ENCODE measurements around the gene EIF4E1B. TPM values are rescaled to one million over a fixed set of nuclear protein-coding genes. Genes with fewer than 3 reads are reported as not detected.

Gene EIF4E1B
- total RNA-seq, 1 donor from 2014 or later = not detected

GRCh38 chr5:176601901-176602482 lies 28.5 kb upstream of the EIF4E1B start:
- H3K9me3 ChIP-seq (replicated peaks) = no peaks in the 10 kb centered on the region
- H3K4me3 ChIP-seq = no peak overlapping the region
- no peak overlapping the region for H3K27ac ChIP-seq (replicated peaks)
- no peak for DNase-seq
- H3K36me3 ChIP-seq = no peaks in the 10 kb centered on the region
- intact Hi-C loops (cut with micrococcal nuclease) = no loop called here
- H3K4me1 ChIP-seq = peaks cover 5% of the 10 kb centered on the region
- TF ChIP-seq, protein P1, sequence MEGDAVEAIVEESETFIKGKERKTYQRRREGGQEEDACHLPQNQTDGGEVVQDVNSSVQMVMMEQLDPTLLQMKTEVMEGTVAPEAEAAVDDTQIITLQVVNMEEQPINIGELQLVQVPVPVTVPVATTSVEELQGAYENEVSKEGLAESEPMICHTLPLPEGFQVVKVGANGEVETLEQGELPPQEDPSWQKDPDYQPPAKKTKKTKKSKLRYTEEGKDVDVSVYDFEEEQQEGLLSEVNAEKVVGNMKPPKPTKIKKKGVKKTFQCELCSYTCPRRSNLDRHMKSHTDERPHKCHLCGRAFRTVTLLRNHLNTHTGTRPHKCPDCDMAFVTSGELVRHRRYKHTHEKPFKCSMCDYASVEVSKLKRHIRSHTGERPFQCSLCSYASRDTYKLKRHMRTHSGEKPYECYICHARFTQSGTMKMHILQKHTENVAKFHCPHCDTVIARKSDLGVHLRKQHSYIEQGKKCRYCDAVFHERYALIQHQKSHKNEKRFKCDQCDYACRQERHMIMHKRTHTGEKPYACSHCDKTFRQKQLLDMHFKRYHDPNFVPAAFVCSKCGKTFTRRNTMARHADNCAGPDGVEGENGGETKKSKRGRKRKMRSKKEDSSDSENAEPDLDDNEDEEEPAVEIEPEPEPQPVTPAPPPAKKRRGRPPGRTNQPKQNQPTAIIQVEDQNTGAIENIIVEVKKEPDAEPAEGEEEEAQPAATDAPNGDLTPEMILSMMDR (IDR thresholded peaks at IDR 0.05; ENCODE audit: borderline replicate concordance) = no peak
- peaks cover 43% of the 10 kb centered on the region for H3K27me3 ChIP-seq (ENCODE audit: low read depth)

DNA sequence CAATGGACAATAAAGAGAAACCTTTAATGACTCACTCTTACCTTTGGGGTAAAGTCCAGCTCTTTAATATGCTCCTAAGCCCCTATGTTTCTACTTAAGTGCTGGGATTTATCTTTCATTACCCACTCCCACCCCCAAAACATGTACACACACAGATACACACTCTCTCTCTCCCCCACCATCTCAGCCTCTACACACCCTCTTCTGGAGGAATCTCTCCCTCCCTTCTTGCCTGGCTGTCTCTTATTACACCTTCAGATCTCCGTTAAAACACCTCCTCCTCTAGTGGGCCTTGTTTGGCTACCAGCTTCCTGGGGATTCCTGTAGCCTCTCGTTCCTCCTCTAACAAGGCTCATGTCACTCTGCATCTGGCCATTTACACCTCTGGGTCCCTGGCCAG lies 27.4 kb upstream of the EIF4E1B start:
- intact Hi-C loops (cut with micrococcal nuclease) = no loop called here
- Histone ChIP-seq H3K36me3 (no peaks in the 10 kb centered on the region), H3K4me3 (no peak overlapping the region), H3K9me3 (replicated peaks) (no peaks in the 10 kb centered on the region), H3K4me1 (no peaks in the 10 kb centered on the region), H3K27me3 (ENCODE audit: low read depth) (peaks cover 37% of the 10 kb centered on the region), H3K27ac (replicated peaks) (no peak overlapping the region)
- TF ChIP-seq, protein P1 (IDR thresholded peaks at IDR 0.05; ENCODE audit: borderline replicate concordance) = no peak
- no peak for DNase-seq

GRCh38 chr5:176606032-176606431 lies 24.4 kb upstream of the EIF4E1B start:
- intact Hi-C loops (cut with micrococcal nuclease) = no loop called here

GRCh38 chr5:176606875-176607274 lies 23.6 kb upstream of the EIF4E1B start:
- intact Hi-C loops (cut with micrococcal nuclease) = no loop called here

More at GRCh38 chr5:176606032-176606431, 24.4 kb upstream of the EIF4E1B start:
- Histone ChIP-seq H3K9me3 (replicated peaks) (no peaks in the 10 kb centered on the region), H3K27ac (replicated peaks) (no peak overlapping the region), H3K4me1 (peaks cover 16% of the 10 kb centered on the region), H3K27me3 (ENCODE audit: low read depth) (peaks cover 45% of the 10 kb centered on the region), H3K4me3 (no peak overlapping the region), H3K36me3 (no peaks in the 10 kb centered on the region)
- TF ChIP-seq, protein P1 (IDR thresholded peaks at IDR 0.05; ENCODE audit: borderline replicate concordance) = no peak
- DNase-seq = no peak

GRCh38 chr5:176608142-176608705 lies 22.3 kb upstream of the EIF4E1B start:
- TF ChIP-seq, protein P1 (IDR thresholded peaks at IDR 0.05; ENCODE audit: borderline replicate concordance) = no peak
- H3K4me1 ChIP-seq = peaks cover 16% of the 10 kb centered on the region
- no peak overlapping the region for H3K4me3 ChIP-seq
- DNase-seq = no peak
- intact Hi-C loops (cut with micrococcal nuclease) = no loop called here
- no peaks in the 10 kb centered on the region for H3K36me3 ChIP-seq
- H3K27me3 ChIP-seq (ENCODE audit: low read depth) = peaks cover 56% of the 10 kb centered on the region
- H3K27ac ChIP-seq (replicated peaks) = no peak overlapping the region
- no peaks in the 10 kb centered on the region for H3K9me3 ChIP-seq (replicated peaks)

More at GRCh38 chr5:176606875-176607274, 23.6 kb upstream of the EIF4E1B start:
- no peak for DNase-seq
- Histone ChIP-seq H3K36me3 (no peaks in the 10 kb centered on the region), H3K27ac (replicated peaks) (no peak overlapping the region), H3K27me3 (ENCODE audit: low read depth) (peaks cover 47% of the 10 kb centered on the region), H3K9me3 (replicated peaks) (no peaks in the 10 kb centered on the region), H3K4me1 (peaks cover 16% of the 10 kb centered on the region), H3K4me3 (no peak overlapping the region)
- TF ChIP-seq, protein P1 (IDR thresholded peaks at IDR 0.05; ENCODE audit: borderline replicate concordance) = no peak

Measured in left ventricle myocardium inferior (tissue), 1 donor.